ENCODE results near the gene SEC14L2.

DNA sequence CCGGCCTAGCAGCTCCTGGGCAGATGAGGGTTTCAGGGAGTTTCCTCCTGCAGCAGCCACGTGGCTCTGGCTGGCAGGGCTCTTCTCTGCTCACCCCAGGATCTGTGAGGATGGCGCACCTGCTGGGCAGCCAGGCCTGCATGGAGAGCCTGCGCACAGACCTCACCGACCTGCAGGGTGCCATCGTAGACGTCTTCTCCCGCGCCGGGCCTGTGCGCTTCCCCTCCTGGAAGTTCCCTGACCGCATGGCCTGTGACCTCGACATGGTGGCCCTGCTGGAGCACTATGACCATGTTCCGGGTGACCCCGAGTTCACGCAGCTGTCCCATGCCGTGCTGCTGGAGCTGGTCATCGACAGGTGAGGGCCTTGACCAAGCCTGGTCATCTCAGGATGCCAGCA is 30.9 kb upstream of the SEC14L2 start:
- TF ChIP-seq, protein P1, sequence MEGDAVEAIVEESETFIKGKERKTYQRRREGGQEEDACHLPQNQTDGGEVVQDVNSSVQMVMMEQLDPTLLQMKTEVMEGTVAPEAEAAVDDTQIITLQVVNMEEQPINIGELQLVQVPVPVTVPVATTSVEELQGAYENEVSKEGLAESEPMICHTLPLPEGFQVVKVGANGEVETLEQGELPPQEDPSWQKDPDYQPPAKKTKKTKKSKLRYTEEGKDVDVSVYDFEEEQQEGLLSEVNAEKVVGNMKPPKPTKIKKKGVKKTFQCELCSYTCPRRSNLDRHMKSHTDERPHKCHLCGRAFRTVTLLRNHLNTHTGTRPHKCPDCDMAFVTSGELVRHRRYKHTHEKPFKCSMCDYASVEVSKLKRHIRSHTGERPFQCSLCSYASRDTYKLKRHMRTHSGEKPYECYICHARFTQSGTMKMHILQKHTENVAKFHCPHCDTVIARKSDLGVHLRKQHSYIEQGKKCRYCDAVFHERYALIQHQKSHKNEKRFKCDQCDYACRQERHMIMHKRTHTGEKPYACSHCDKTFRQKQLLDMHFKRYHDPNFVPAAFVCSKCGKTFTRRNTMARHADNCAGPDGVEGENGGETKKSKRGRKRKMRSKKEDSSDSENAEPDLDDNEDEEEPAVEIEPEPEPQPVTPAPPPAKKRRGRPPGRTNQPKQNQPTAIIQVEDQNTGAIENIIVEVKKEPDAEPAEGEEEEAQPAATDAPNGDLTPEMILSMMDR (IDR thresholded peaks at IDR 0.05): no peak
- TF ChIP-seq POLR2AphosphoS5 (IDR thresholded peaks at IDR 0.05) (no peak), POLR2A (IDR thresholded peaks at IDR 0.05) (no peak)
